MM.1S (cell line): ENCODE measurements around the gene KLK10.

Source experiments
- DNase-seq: peaks from one replicate; pipeline ENCODE4 v3.0.0-alpha.2; 2015
- H2AFZ ChIP-seq: fragments of 300-600 bp; sonication (generic); 2 replicates; pipeline ENCODE4 v1.6.0; 2016; ENCODE audit warnings: antibody characterized with exemption, low read length
- H3F3A ChIP-seq: fragments of 300-600 bp; sonication (generic); 2 replicates; pipeline ENCODE4 v1.6.1; 2016; ENCODE audit warnings: mild to moderate bottlenecking, antibody characterized with exemption, low read length, moderate library complexity, mixed read lengths; ENCODE audit not compliant: insufficient read depth
- H3K27ac ChIP-seq: fragments of 300-600 bp; sonication (generic); 2 replicates; pipeline ENCODE4 v1.5.1; 2016; ENCODE audit warnings: mild to moderate bottlenecking, low read length
- H3K27me3 ChIP-seq: fragments of 300-600 bp; sonication (generic); replicated peaks from 2 replicates; pipeline ENCODE4 v1.6.0; 2016; ENCODE audit warnings: low read length; ENCODE audit not compliant: insufficient read depth
- H3K36me3 ChIP-seq: fragments of 300-600 bp; sonication (generic); replicated peaks from 2 replicates; pipeline ENCODE4 v1.6.1; 2016; ENCODE audit warnings: mild to moderate bottlenecking, low read length, mixed read lengths; ENCODE audit not compliant: insufficient read depth
- H3K4me1 ChIP-seq: fragments of 300-600 bp; sonication (generic); 2 replicates; pipeline ENCODE4 v1.6.1; 2016; ENCODE audit warnings: low read length, mixed read lengths
- H3K4me2 ChIP-seq: fragments of 300-600 bp; sonication (generic); 2 replicates; pipeline ENCODE4 v1.6.0; 2016; ENCODE audit warnings: low read depth, low read length
- H3K4me3 ChIP-seq: fragments of 300-600 bp; sonication (generic); 2 replicates; pipeline ENCODE4 v1.5.1; 2016; ENCODE audit warnings: low read length, mixed read lengths
- H3K79me2 ChIP-seq: fragments of 300-600 bp; sonication (generic); 2 replicates; pipeline ENCODE4 v1.6.1; 2016; ENCODE audit warnings: mixed run types, low read length, mixed read lengths
- H3K9ac ChIP-seq: fragments of 300-600 bp; sonication (generic); 2 replicates; pipeline ENCODE4 v1.6.1; 2016; ENCODE audit warnings: low read length, mixed read lengths
- H3K9me2 ChIP-seq: fragments of 300-600 bp; sonication (generic); replicated peaks from 2 replicates; pipeline ENCODE4 v1.6.1; 2016; ENCODE audit warnings: mild to moderate bottlenecking, low read length, mixed read lengths; ENCODE audit not compliant: insufficient read depth
- H3K9me3 ChIP-seq: fragments of 300-600 bp; sonication (generic); replicated peaks from 2 replicates; pipeline ENCODE4 v1.6.1; 2016; ENCODE audit warnings: mild to moderate bottlenecking, low read length, mixed read lengths; ENCODE audit not compliant: insufficient read depth
- H4K20me1 ChIP-seq: fragments of 300-600 bp; sonication (generic); 2 replicates; pipeline ENCODE4 v1.6.1; 2016; ENCODE audit warnings: mild to moderate bottlenecking, low read length, moderate library complexity, mixed read lengths; ENCODE audit not compliant: insufficient read depth
- EZH2 ChIP-seq: fragments of 300-600 bp; sonication (generic); optimal IDR thresholded peaks from 2 replicates; pipeline ENCODE3; 2017; ENCODE audit warnings: low read depth, mild to moderate bottlenecking, antibody characterized with exemption, low read length, mixed read lengths
- EZH2phosphoT487 ChIP-seq: fragments of 300-600 bp; sonication (generic); IDR thresholded peaks from 2 replicates; pipeline ENCODE4 v1.6.1; 2018; ENCODE audit warnings: antibody characterized with exemption, low read length
- TF ChIP-seq, protein P1 (sequence below): fragments of 300-600 bp; sonication (generic); IDR thresholded peaks from 2 replicates; pipeline ENCODE4 v1.5.1; 2016; ENCODE audit warnings: antibody characterized with exemption, low read length, mixed read lengths

Gene KLK10

DNA sequence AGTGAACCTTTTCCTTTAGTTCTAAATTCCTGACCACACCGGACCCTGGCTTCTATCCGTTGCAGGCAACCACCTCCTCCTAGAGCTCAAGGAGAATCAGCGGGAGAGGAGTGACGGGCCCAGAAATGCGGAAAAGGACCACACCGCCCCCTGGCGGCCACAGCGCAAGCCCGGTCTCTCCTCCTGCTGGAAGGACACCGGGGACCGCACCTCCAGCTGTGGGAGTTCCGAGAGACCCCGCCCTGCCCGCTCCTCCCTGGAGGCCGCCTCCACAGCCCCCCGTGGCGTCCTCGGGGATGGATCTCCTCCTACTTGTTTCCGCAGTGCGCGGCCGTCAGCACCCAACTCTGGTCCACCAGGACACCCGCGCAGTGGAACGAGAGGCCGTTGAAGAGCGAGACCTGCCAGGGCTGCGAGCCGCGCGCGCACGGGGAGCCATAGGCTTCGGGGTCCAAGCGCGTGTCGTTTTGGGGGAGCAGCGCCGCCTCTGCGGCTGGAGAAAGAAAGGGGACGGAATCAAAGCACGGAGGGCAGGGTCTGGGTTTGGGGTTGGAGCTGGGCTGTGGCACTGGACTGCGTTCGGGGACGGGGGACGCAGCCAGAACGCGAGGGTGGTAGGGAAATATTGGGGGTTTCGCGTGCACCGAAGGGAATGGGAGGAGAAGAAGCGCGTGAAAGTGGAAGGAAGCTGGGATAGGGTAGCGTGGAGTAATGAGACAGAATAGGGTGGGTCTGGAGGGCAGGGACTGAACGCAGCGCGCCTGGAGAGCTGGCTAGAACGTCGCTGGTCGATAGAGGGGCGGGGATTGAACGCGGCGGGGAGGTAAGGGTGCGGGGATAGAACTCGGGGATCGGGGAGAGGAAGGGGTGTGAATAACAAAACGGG lies 2.5 kb downstream of the KLK10 start:
- no peak overlapping the region for H3K4me3 ChIP-seq
- H3K27me3 ChIP-seq, result peaks cover 1% of the 10 kb centered on the region
- no peaks in the 10 kb centered on the region for H3F3A ChIP-seq
- H2AFZ ChIP-seq, result no peak overlapping the region
- H3K79me2 ChIP-seq, result no peaks in the 10 kb centered on the region
- H3K9me3 ChIP-seq, result no peaks in the 10 kb centered on the region
- no peak overlapping the region for H3K4me2 ChIP-seq
- no peaks in the 10 kb centered on the region for H3K4me1 ChIP-seq
- no peaks in the 10 kb centered on the region for H3K9me2 ChIP-seq
- H4K20me1 ChIP-seq, result no peaks in the 10 kb centered on the region
- H3K27ac ChIP-seq, result no peak overlapping the region
- H3K36me3 ChIP-seq, result no peaks in the 10 kb centered on the region
- no peak for DNase-seq
- TF ChIP-seq EZH2 (no peak), EZH2phosphoT487 (no peak)
- TF ChIP-seq, protein P1, sequence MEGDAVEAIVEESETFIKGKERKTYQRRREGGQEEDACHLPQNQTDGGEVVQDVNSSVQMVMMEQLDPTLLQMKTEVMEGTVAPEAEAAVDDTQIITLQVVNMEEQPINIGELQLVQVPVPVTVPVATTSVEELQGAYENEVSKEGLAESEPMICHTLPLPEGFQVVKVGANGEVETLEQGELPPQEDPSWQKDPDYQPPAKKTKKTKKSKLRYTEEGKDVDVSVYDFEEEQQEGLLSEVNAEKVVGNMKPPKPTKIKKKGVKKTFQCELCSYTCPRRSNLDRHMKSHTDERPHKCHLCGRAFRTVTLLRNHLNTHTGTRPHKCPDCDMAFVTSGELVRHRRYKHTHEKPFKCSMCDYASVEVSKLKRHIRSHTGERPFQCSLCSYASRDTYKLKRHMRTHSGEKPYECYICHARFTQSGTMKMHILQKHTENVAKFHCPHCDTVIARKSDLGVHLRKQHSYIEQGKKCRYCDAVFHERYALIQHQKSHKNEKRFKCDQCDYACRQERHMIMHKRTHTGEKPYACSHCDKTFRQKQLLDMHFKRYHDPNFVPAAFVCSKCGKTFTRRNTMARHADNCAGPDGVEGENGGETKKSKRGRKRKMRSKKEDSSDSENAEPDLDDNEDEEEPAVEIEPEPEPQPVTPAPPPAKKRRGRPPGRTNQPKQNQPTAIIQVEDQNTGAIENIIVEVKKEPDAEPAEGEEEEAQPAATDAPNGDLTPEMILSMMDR, result no peak
- no peak overlapping the region for H3K9ac ChIP-seq

DNA sequence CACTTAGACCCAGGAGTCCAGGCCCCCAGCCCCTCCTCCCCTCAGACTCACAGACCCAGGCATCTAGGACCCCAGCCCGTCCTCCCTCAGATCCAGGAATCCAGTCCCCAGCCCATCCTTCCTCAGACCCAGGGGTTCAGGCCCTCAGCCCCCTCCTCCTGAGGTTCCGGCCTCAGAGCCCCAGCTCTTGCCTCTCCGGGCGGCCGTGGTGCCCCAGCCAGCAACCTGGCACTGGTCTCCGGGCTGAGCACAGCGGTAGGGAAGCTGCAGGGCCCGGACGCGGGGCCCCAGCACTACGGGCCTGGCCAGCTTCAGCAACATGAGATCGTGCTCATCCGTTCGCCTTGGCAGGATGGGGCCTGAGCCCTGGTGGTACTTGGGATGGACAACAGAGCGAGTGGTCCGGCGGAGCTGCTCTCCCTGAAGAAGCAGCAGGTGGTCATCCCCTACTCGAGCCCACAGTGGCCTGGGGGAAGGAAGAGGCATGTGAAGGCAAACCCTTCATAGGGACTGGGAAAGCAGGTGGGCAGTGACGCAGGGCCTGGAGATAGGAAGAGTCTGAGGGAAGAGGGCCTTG lies 3.7 kb downstream of the KLK10 start:
- Histone ChIP-seq H3K27me3 (no peaks in the 10 kb centered on the region), H3K36me3 (no peaks in the 10 kb centered on the region), H3K27ac (no peak overlapping the region), H3K4me2 (no peak overlapping the region), H3K4me3 (no peak overlapping the region), H3K9me2 (no peaks in the 10 kb centered on the region), H2AFZ (no peak overlapping the region), H3K79me2 (no peaks in the 10 kb centered on the region), H3K9ac (no peak overlapping the region), H3K4me1 (no peaks in the 10 kb centered on the region), H4K20me1 (no peaks in the 10 kb centered on the region), H3K9me3 (no peaks in the 10 kb centered on the region), H3F3A (no peaks in the 10 kb centered on the region)
- DNase-seq, result no peak
- no peak for TF ChIP-seq EZH2phosphoT487
- TF ChIP-seq, protein P1, result no peak
- TF ChIP-seq EZH2, result no peak

DNA sequence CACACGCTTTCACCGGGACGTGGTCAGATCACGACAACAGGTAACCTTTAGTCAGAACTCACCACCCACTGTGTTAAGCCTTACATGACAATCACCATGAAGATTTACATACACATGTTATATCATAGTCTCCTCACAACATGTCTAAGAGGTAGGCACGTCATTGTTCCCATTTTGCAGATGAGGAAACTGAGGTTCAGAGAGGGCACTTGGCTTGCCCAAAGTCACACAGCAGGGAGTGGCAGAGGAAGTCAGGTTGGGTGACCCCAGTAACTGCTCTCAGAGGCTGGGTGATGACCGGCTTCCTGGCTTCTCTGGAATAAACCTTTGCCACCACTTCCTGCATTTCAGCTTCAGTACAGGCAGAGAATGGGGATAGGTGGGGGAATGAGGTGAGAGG lies 5.3 kb downstream of the KLK10 start:
- Histone ChIP-seq H3K27me3 (no peaks in the 10 kb centered on the region), H3K4me3 (no peak overlapping the region), H3K4me1 (no peaks in the 10 kb centered on the region), H3K79me2 (no peaks in the 10 kb centered on the region), H4K20me1 (no peaks in the 10 kb centered on the region), H3K9me2 (no peaks in the 10 kb centered on the region), H2AFZ (no peak overlapping the region), H3F3A (no peaks in the 10 kb centered on the region), H3K27ac (no peak overlapping the region), H3K4me2 (no peak overlapping the region), H3K9ac (no peak overlapping the region), H3K9me3 (no peaks in the 10 kb centered on the region), H3K36me3 (no peaks in the 10 kb centered on the region)
- no peak for DNase-seq
- TF ChIP-seq, protein P1, result no peak
- no peak for TF ChIP-seq EZH2phosphoT487
- TF ChIP-seq EZH2, result no peak
